ENCODE measurements around the gene ASTL. TPM values are rescaled to one million over a fixed set of nuclear protein-coding genes. Genes with fewer than 3 reads are reported as not detected.

Gene ASTL
- total and polyA plus RNA-seq, 2 donors (not counting 3 experiments of a cell fraction or from before 2014, with no cell fraction given) = not detected

DNA sequence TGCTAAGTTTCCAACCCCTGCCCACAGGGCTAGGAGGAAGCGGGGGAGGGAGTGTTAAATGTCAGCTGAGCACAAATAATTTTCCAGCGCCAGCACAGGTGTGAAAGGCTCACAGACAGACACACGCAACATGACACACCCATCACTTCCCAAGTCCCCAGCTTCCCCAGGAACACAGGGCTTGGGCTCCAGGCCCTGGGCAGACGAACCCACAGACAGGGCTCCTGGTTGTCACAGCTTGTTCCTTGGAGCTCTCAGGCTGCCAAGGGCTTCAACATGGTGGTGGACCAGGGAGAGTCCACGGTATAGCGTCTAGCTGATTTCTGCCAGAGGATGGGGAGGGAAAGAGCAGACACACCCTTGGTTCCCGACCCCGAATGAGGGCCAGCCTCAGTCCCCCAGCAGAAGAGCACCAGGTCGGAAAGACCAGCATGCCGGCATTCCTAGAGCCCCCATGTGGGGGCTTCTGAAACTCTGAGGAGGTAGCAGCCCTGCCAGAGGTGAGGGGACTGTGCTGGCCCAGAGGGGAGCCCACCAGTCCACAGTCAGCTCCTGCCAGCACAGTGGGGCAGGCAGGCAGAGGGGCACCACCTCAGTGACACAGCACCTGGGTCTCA is 5.0 kb upstream of the ASTL start:
- no peaks in the 10 kb centered on the region for H3K9me1 ChIP-seq (replicated peaks; ENCODE audit: control insufficient read depth, extremely low read depth, insufficient read depth, low read length)
- dilution Hi-C loops (cut with MboI; ENCODE audit: extremely low pct_ligation_motif_present, low sequenced_read_pairs) (no loop called here), intact Hi-C loops (cut with micrococcal nuclease) (no loop called here)
- FAIRE-seq (no peak), DNase-seq (ENCODE audit: low read depth, low spot score) (no peak)
- no peak overlapping the region for H2AFZ ChIP-seq (ENCODE audit: low read depth, low read length)
- H3K9ac ChIP-seq (replicated peaks; ENCODE audit: extremely low read depth, insufficient read depth, low read length) = no peak overlapping the region
- ChIA-PET CTCF (no interaction called here), POLR2A (no interaction called here)
- BruUV-seq (replicated peaks) = no TSS peak
- no peaks in the 10 kb centered on the region for H3K4me1 ChIP-seq (ENCODE audit: control insufficient read depth, extremely low read depth, insufficient read depth, low read length)
- no peak overlapping the region for H3K4me3 ChIP-seq (replicated peaks in 1 of 3; ENCODE audit: insufficient read depth in 1 of 3, low read depth in 1 of 3, low read length in 3 of 3)
- TF ChIP-seq GATA2 (IDR thresholded peaks at IDR 0.05; ENCODE audit: insufficient read depth, insufficient read length, low read depth, low read length) (no peak), MAX (IDR thresholded peaks at IDR 0.05; ENCODE audit: insufficient read depth, insufficient read length) (no peak), JUN (IDR thresholded peaks at IDR 0.05; ENCODE audit: borderline replicate concordance, insufficient read depth, insufficient read length, low read depth) (no peak), POLR2AphosphoS5 (IDR thresholded peaks at IDR 0.05; ENCODE audit: insufficient read depth, low read depth, low read length) (no peak), MYC (IDR thresholded peaks at IDR 0.05; ENCODE audit: low read depth, low read length) (no peak), EZH2 (IDR thresholded peaks at IDR 0.05; ENCODE audit: borderline replicate concordance, low read depth, low read length, severe bottlenecking) (no peak), POLR2A (IDR thresholded peaks at IDR 0.05; ENCODE audit: low read depth, low read length) (no peak), FOS (IDR thresholded peaks at IDR 0.05; ENCODE audit: borderline replicate concordance, insufficient read depth, low read length) (no peak)
- TF ChIP-seq, protein P1, sequence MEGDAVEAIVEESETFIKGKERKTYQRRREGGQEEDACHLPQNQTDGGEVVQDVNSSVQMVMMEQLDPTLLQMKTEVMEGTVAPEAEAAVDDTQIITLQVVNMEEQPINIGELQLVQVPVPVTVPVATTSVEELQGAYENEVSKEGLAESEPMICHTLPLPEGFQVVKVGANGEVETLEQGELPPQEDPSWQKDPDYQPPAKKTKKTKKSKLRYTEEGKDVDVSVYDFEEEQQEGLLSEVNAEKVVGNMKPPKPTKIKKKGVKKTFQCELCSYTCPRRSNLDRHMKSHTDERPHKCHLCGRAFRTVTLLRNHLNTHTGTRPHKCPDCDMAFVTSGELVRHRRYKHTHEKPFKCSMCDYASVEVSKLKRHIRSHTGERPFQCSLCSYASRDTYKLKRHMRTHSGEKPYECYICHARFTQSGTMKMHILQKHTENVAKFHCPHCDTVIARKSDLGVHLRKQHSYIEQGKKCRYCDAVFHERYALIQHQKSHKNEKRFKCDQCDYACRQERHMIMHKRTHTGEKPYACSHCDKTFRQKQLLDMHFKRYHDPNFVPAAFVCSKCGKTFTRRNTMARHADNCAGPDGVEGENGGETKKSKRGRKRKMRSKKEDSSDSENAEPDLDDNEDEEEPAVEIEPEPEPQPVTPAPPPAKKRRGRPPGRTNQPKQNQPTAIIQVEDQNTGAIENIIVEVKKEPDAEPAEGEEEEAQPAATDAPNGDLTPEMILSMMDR (IDR thresholded peaks at IDR 0.05; ENCODE audit: extremely low read depth in 1 of 2, insufficient read depth in 1 of 2, low read depth in 1 of 2, low read length in 2 of 2) = no peak
- no peaks in the 10 kb centered on the region for H4K20me1 ChIP-seq (replicated peaks; ENCODE audit: control insufficient read depth, extremely low read depth, insufficient read depth, low read length)
- no peak overlapping the region for H3K4me2 ChIP-seq (ENCODE audit: insufficient read depth, low read length)
- no peak overlapping the region for H3K27ac ChIP-seq (ENCODE audit: insufficient read depth, low read depth, low read length)
- no peaks in the 10 kb centered on the region for H3K27me3 ChIP-seq (ENCODE audit: control insufficient read depth in 2 of 2, insufficient read depth in 2 of 2, low read length in 2 of 2)
- H3K9me3 ChIP-seq (replicated peaks; ENCODE audit: control insufficient read depth, insufficient read depth, low read length) = no peaks in the 10 kb centered on the region
- no peaks in the 10 kb centered on the region for H3K79me2 ChIP-seq (ENCODE audit: control insufficient read depth, insufficient read depth, low read length)
- H3K36me3 ChIP-seq (ENCODE audit: control insufficient read depth in 2 of 2, extremely low read depth in 1 of 2, insufficient read depth in 2 of 2, low read length in 2 of 2) = no peaks in the 10 kb centered on the region

All from endothelial cell of umbilical vein (primary cell).